A673 (cell line): Measurements from ENCODE around the gene ZNF354C. TPM values are rescaled to one million over a fixed set of nuclear protein-coding genes. Genes with fewer than 3 reads are reported as not detected.

Experiments used
- BruUV-seq: library from RNA; stranded (reverse); fragments of 400-500 nt; replicated peaks from 2 replicates; lab custom pipeline; 2021; lab: Mats Ljungman, UMichigan
- CTCF ChIA-PET: fragments of 300-600 bp; sonication (Branson Sonifier 250); formaldehyde crosslinking; loops from one replicate; lab custom pipeline; 2022; ENCODE audit warnings: antibody characterized with exemption; lab: Charles Lee
- POLR2A ChIA-PET: fragments of 300-600 bp; sonication (Branson Sonifier 250); formaldehyde crosslinking; loops from one replicate; lab custom pipeline; 2022; ENCODE audit warnings: antibody characterized with exemption; ENCODE audit not compliant: low non-redundant PET; lab: Charles Lee
- DNase-seq: peaks from one replicate; pipeline ENCODE4 v3.0.0-alpha.2; 2015; ENCODE audit warnings: low spot score
- H3K27ac ChIP-seq: fragments of 200-600 bp; sonication (generic); 2 replicates; pipeline ENCODE4 v1.5.1; 2016; ENCODE audit warnings: mixed run types, low read depth, mild to moderate bottlenecking, mixed read lengths, antibody characterized with exemption, low read length; ENCODE audit not compliant: poor library complexity, severe bottlenecking
- H3K27me3 ChIP-seq: fragments of 200-600 bp; sonication (generic); replicated peaks from 2 replicates; pipeline ENCODE4 v1.6.1; 2017; ENCODE audit warnings: mixed run types, low read depth, mild to moderate bottlenecking, mixed read lengths, antibody characterized with exemption, low read length; ENCODE audit not compliant: insufficient read depth, poor library complexity
- H3K36me3 ChIP-seq: fragments of 200-600 bp; sonication (generic); 2 replicates; pipeline ENCODE4 v1.6.1; 2016; ENCODE audit warnings: mixed run types, mild to moderate bottlenecking, mixed read lengths, antibody characterized with exemption, low read length; ENCODE audit not compliant: insufficient read depth, poor library complexity, severe bottlenecking
- H3K4me1 ChIP-seq: fragments of 200-600 bp; sonication (generic); 2 replicates; pipeline ENCODE4 v1.6.1; 2017; ENCODE audit warnings: mixed run types, mild to moderate bottlenecking, mixed read lengths, antibody characterized with exemption, low read length; ENCODE audit not compliant: insufficient read depth, poor library complexity, severe bottlenecking
- H3K4me3 ChIP-seq: fragments of 200-600 bp; sonication (generic); 2 replicates; pipeline ENCODE4 v1.5.1; 2016; ENCODE audit warnings: low read depth, mixed run types, mild to moderate bottlenecking, mixed read lengths, low read length; ENCODE audit not compliant: poor library complexity, severe bottlenecking
- H3K9me3 ChIP-seq: fragments of 200-600 bp; sonication (generic); 2 replicates; pipeline ENCODE4 v1.6.1; 2016; ENCODE audit warnings: mixed run types, low read depth, mild to moderate bottlenecking, mixed read lengths, antibody characterized with exemption, low read length; ENCODE audit not compliant: poor library complexity, severe bottlenecking
- EZH2 ChIP-seq: fragments of 200-600 bp; sonication (generic); IDR thresholded peaks from 2 replicates; pipeline ENCODE4 v1.6.1; 2017; ENCODE audit warnings: borderline replicate concordance, low read depth, mild to moderate bottlenecking, mixed read lengths, antibody characterized with exemption, low read length; ENCODE audit not compliant: poor library complexity, severe bottlenecking
- intact Hi-C: fragments of 100-400 bp; cut with micrococcal nuclease; formaldehyde crosslinking; loops from one replicate; pipeline ENCODE4 v1.10.0; 2022; ENCODE audit not compliant: unreplicated experiment
- total RNA-seq: library from RNA; stranded (reverse); gene quantifications from 2 replicates; pipeline ENCODE4 v1.2.3, GENCODE V29; 2021
- TF ChIP-seq, protein P1 (sequence below): fragments of 300-800, 200-600 bp; sonication (generic); conservative IDR thresholded peaks from 2 replicates; pipeline ENCODE4 v1.5.1; 2017; ENCODE audit warnings: low read depth, mild to moderate bottlenecking, antibody characterized with exemption, low read length, moderate library complexity, mixed read lengths

The ZNF354C gene
- total RNA-seq, 1 experiment from 2014 or later, result 7.4 TPM

GRCh38 chr5:179061025-179061424, 852 bp downstream of the ZNF354C start:
- no peak for TF ChIP-seq EZH2
- TF ChIP-seq, protein P1, sequence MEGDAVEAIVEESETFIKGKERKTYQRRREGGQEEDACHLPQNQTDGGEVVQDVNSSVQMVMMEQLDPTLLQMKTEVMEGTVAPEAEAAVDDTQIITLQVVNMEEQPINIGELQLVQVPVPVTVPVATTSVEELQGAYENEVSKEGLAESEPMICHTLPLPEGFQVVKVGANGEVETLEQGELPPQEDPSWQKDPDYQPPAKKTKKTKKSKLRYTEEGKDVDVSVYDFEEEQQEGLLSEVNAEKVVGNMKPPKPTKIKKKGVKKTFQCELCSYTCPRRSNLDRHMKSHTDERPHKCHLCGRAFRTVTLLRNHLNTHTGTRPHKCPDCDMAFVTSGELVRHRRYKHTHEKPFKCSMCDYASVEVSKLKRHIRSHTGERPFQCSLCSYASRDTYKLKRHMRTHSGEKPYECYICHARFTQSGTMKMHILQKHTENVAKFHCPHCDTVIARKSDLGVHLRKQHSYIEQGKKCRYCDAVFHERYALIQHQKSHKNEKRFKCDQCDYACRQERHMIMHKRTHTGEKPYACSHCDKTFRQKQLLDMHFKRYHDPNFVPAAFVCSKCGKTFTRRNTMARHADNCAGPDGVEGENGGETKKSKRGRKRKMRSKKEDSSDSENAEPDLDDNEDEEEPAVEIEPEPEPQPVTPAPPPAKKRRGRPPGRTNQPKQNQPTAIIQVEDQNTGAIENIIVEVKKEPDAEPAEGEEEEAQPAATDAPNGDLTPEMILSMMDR, result no peak
- DNase-seq, result no peak
- BruUV-seq, result no TSS peak
- Histone ChIP-seq H3K36me3 (peaks cover 8% of the 10 kb centered on the region), H3K27ac (no peak overlapping the region), H3K4me3 (peak overlapping the region; percentile 66), H3K4me1 (no peaks in the 10 kb centered on the region), H3K27me3 (no peaks in the 10 kb centered on the region), H3K9me3 (peaks cover 20% of the 10 kb centered on the region)
- intact Hi-C loops, result no loop called here
- ChIA-PET CTCF (no interaction called here), POLR2A (no interaction called here)

- no peaks in the 10 kb centered on the region for H3K27me3 ChIP-seq
- H3K9me3 ChIP-seq, result peaks cover 22% of the 10 kb centered on the region
- peaks cover 17% of the 10 kb centered on the region for H3K36me3 ChIP-seq
- H3K27ac ChIP-seq, result no peak overlapping the region
- H3K4me1 ChIP-seq, result no peaks in the 10 kb centered on the region
- intact Hi-C loops, result no loop called here
- ChIA-PET POLR2A (no interaction called here), CTCF (no interaction called here)
- DNase-seq, result no peak
- TF ChIP-seq, protein P1, result no peak
- no peak for TF ChIP-seq EZH2
- H3K4me3 ChIP-seq, result no peak overlapping the region
- no TSS peak for BruUV-seq
These were observed 5.5 kb downstream of the ZNF354C start for GRCh38 chr5:179065703-179066102.

DNA sequence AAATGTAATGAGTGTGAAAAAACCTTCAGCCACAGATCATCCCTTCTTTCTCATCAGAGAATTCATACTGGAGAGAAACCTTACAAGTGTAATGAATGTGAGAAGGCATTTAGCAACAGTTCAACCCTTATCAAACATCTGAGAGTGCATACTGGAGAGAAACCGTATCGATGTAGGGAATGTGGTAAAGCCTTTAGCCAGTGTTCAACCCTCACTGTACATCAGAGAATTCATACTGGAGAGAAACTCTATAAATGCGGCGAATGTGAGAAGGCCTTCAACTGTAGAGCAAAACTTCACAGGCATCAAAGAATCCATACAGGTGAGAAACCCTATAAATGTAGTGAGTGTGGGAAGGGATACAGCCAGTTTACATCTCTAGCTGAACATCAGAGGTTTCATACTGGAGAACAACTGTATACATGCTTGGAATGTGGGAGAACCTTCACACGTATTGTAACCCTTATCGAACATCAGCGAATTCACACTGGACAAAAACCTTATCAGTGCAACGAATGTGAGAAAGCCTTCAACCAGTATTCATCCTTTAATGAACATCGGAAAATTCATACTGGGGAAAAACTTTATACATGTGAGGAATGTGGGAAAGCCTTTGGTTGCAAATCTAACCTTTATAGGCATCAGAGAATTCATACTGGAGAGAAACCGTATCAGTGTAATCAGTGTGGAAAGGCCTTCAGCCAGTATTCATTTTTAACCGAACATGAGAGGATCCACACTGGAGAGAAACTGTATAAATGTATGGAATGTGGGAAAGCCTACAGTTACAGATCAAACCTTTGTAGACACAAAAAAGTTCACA, 19.2 kb downstream of the ZNF354C start:
- ChIA-PET CTCF (no interaction called here), POLR2A (no interaction called here)
- DNase-seq, result no peak
- H3K4me1 ChIP-seq, result no peaks in the 10 kb centered on the region
- peaks cover 85% of the 10 kb centered on the region for H3K9me3 ChIP-seq
- H3K27me3 ChIP-seq, result no peaks in the 10 kb centered on the region
- peaks cover 44% of the 10 kb centered on the region for H3K36me3 ChIP-seq
- H3K4me3 ChIP-seq, result no peak overlapping the region
- no peak for TF ChIP-seq EZH2
- TF ChIP-seq, protein P1, result no peak
- intact Hi-C loops, result no loop called here
- BruUV-seq, result no TSS peak
- H3K27ac ChIP-seq, result no peak overlapping the region
